GM12878 (cell line): Measurements from ENCODE around the gene ACACB. TPM values are rescaled to one million over a fixed set of nuclear protein-coding genes. Genes with fewer than 3 reads are reported as not detected.

Source experiments
- ATAC-seq: fragments of 200-7000 bp; cut with Tn5 transposase; 3 replicates; pipeline ENCODE4 v1.9.1; 2020; ENCODE audit warnings: mild to moderate bottlenecking, moderate library complexity
- BruUV-seq: library from RNA; stranded (reverse); fragments of 400-500 nt; replicated peaks from 2 replicates; lab custom pipeline; 2021; lab: Mats Ljungman, UMichigan
- CTCF ChIA-PET: fragments of 300-600 bp; sonication (Branson Sonifier 250); formaldehyde crosslinking; extraction: SDS; loops from one replicate; lab custom pipeline; 2021; ENCODE audit warnings: inconsistent platforms; lab: Yijun Ruan, JAX
- POLR2A ChIA-PET: fragments of 350-600 bp; formaldehyde crosslinking; extraction: SDS; loops from one replicate; lab custom pipeline; 2021; ENCODE audit warnings: inconsistent platforms; lab: Charles Lee
- RAD21 ChIA-PET: fragments of 300-600 bp; sonication (Branson Sonifier 250); formaldehyde crosslinking; loops from one replicate; lab custom pipeline; 2023; ENCODE audit warnings: antibody characterized with exemption; ENCODE audit not compliant: unreplicated experiment; lab: Charles Lee
- SMC1A ChIA-PET: fragments of 300-600 bp; sonication (Branson Sonifier 250); formaldehyde crosslinking; loops from one replicate; lab custom pipeline; 2023; ENCODE audit not compliant: unreplicated experiment, uncharacterized antibody; lab: Charles Lee
- DNase-seq: peaks from one replicate; pipeline ENCODE4 v3.0.0-alpha.2; 2011; ENCODE audit warnings: low read depth, low spot score
- FAIRE-seq: peaks from 3 replicates; lab custom pipeline; 2011; peaks lifted over from hg19 to GRCh38; lab: Jason Lieb, UNC
- H2AFZ ChIP-seq: 2 replicates; pipeline ENCODE4 v1.6.0; 2011; ENCODE audit warnings: low read depth, low read length, control low read depth; ENCODE audit not compliant: control insufficient read depth
- H3K27ac ChIP-seq: 2 replicates; pipeline ENCODE4 v1.5.1; 2011; ENCODE audit warnings: control low read depth; ENCODE audit not compliant: control insufficient read depth, insufficient read depth
- H3K27me3 ChIP-seq, 2 experiments: replicated peaks in 1 of 2; 2 replicates each; pipeline versions ENCODE4 v1.6.0 to v1.6.1; 2011; ENCODE audit warnings: low read length in 1 of 2; ENCODE audit not compliant: control insufficient read depth in 2 of 2, insufficient read depth in 2 of 2
- H3K36me3 ChIP-seq, 2 experiments: 2 replicates each; pipeline ENCODE4 v1.5.1; 2011; ENCODE audit warnings: low read length in 1 of 2; ENCODE audit not compliant: control insufficient read depth in 2 of 2, insufficient read depth in 2 of 2
- H3K4me1 ChIP-seq: 2 replicates; pipeline ENCODE4 v1.6.1; 2011; ENCODE audit warnings: mild to moderate bottlenecking, low read length, moderate library complexity, mixed read lengths; ENCODE audit not compliant: control insufficient read depth, insufficient read depth
- H3K4me2 ChIP-seq: 2 replicates; pipeline ENCODE4 v1.6.0; 2011; ENCODE audit warnings: control low read depth; ENCODE audit not compliant: control insufficient read depth, insufficient read depth
- H3K4me3 ChIP-seq: fragments of 200-600 bp; sonication (generic); 2 replicates; pipeline ENCODE4 v1.5.1; 2016
- H3K79me2 ChIP-seq: 2 replicates; pipeline ENCODE4 v1.6.0; 2011; ENCODE audit warnings: low read length; ENCODE audit not compliant: control insufficient read depth, insufficient read depth
- H3K9ac ChIP-seq: 2 replicates; pipeline ENCODE4 v1.8.0; 2011; ENCODE audit warnings: low read length, control low read depth, mixed read lengths; ENCODE audit not compliant: control insufficient read depth, insufficient read depth
- H3K9me3 ChIP-seq: replicated peaks from 3 replicates; pipeline ENCODE4 v1.5.1; 2011; ENCODE audit warnings: mild to moderate bottlenecking, low read length; ENCODE audit not compliant: control insufficient read depth, insufficient read depth
- H4K20me1 ChIP-seq: 2 replicates; pipeline ENCODE4 v1.6.0; 2011; ENCODE audit not compliant: control insufficient read depth, insufficient read depth
- CBX5 ChIP-seq: sonication (generic); IDR thresholded peaks from 2 replicates; pipeline ENCODE4 v1.6.1; 2016; ENCODE audit warnings: low read depth, moderate library complexity, mild to moderate bottlenecking, inconsistent platforms
- DPF2 ChIP-seq: fragments of 450-650 bp; IDR thresholded peaks from 2 replicates; pipeline ENCODE4 v1.6.1; 2017; ENCODE audit warnings: mild to moderate bottlenecking
- JUND ChIP-seq: IDR thresholded peaks from 2 replicates; pipeline ENCODE4 v1.6.1; 2012; ENCODE audit warnings: low read depth, mild to moderate bottlenecking, low read length, improper control_type of control experiment, moderate library complexity
- KAT2A ChIP-seq: conservative IDR thresholded peaks from 2 replicates; pipeline ENCODE4 v1.6.1; 2011; ENCODE audit warnings: low read depth, low read length; ENCODE audit not compliant: control insufficient read depth
- LARP7 ChIP-seq: fragments of 450-650 bp; IDR thresholded peaks from 2 replicates; pipeline ENCODE4 v1.6.1; 2017; ENCODE audit warnings: mild to moderate bottlenecking
- MTA2 ChIP-seq: fragments of 450-650 bp; IDR thresholded peaks from 2 replicates; pipeline ENCODE4 v1.6.1; 2016; ENCODE audit warnings: low read depth, mild to moderate bottlenecking, moderate library complexity
- MXI1 ChIP-seq: fragments of 150-350 bp; IDR thresholded peaks from 2 replicates; pipeline ENCODE4 v1.6.1; 2011; ENCODE audit warnings: low read depth, mild to moderate bottlenecking, inconsistent platforms, low read length, improper control_type of control experiment
- PAX8 ChIP-seq: fragments of 450-650 bp; IDR thresholded peaks from 2 replicates; pipeline ENCODE4 v1.6.1; 2017; ENCODE audit warnings: mild to moderate bottlenecking, moderate library complexity
- PML ChIP-seq: IDR thresholded peaks from 2 replicates; pipeline ENCODE4 v1.6.1; 2012; ENCODE audit warnings: low read length, inconsistent platforms
- RCOR1 ChIP-seq: conservative IDR thresholded peaks from 2 replicates; pipeline ENCODE4 v1.6.1; 2012; ENCODE audit warnings: low read depth, low read length, improper control_type of control experiment
- WGBS: methylation state at CpG from one replicate; pipeline ENCODE4 v1.1.6; 2016; ENCODE audit warnings: low lambda C conversion rate; ENCODE audit not compliant: insufficient replicate concordance, insufficient coverage; ENCODE audit errors: missing lambda C conversion rate; 5-methylcytosine and 5-hydroxymethylcytosine counted together
- in situ Hi-C: fragments of 300-500 bp; cut with MboI; formaldehyde crosslinking; loops from 9 replicates; pipeline ENCODE4 v1.14.3; 2018; ENCODE audit warnings: mixed read lengths
- intact Hi-C: fragments of 100-400 bp; cut with micrococcal nuclease; formaldehyde crosslinking; loops from one replicate; pipeline ENCODE4 v1.14.2; 2022; ENCODE audit not compliant: unreplicated experiment
- polyA plus RNA-seq, 11 experiments: library from polyadenylated mRNA; depleted of rRNA in 4 of 11; unstranded in 6 of 11; stranded (reverse) in 5 of 11; fragments of >200 nt; fragmentation: Nextera tagmentation in 4 of 11; fragmentation: Illumina TruSeq in 1 of 11; extraction: Ambion mirVana in 4 of 11; extraction: Trizol in 1 of 11; gene quantifications; 1 replicate in 1 of 11; 2 replicates in 10 of 11; pipeline versions ENCODE4 v1.2.1 to v1.2.3, GENCODE V29; 2011 to 2016; ENCODE audit warnings: inconsistent platforms in 2 of 11, missing spikeins in 2 of 11, low read depth in 1 of 11
- total RNA-seq, 4 experiments: library from RNA; depleted of rRNA in 3 of 4; stranded (reverse); fragments of >200 nt in 3 of 4; fragmentation: Illumina TruSeq in 1 of 4; extraction: Trizol in 1 of 4; gene quantifications; 2 replicates each; pipeline versions ENCODE4 v1.2.1 to v1.2.3, GENCODE V29; 2013 to 2021
- TF ChIP-seq, protein P1 (sequence below): IDR thresholded peaks from 2 replicates; pipeline ENCODE4 v1.6.1; 2012; ENCODE audit warnings: low read depth, low read length, improper control_type of control experiment
- TF ChIP-seq, protein P2 (sequence below): fragments of 450-650 bp; formaldehyde crosslinking; IDR thresholded peaks from 2 replicates; pipeline ENCODE4 v1.4.0; 2022; ENCODE audit warnings: mild to moderate bottlenecking, moderate library complexity
- TF ChIP-seq, protein P3 (sequence below): IDR thresholded peaks from 2 replicates; pipeline ENCODE4 v1.6.1; 2012; ENCODE audit warnings: improper control_type of control experiment, low read depth, low read length; ENCODE audit not compliant: insufficient replicate concordance

ACACB gene
- total and polyA plus RNA-seq, 10 of the 15 experiments (the other 5 are each of a cell fraction or from before 2014, with no cell fraction given) = 0.05 to 1.9 (median 0.38) TPM; not detected in 2

DNA sequence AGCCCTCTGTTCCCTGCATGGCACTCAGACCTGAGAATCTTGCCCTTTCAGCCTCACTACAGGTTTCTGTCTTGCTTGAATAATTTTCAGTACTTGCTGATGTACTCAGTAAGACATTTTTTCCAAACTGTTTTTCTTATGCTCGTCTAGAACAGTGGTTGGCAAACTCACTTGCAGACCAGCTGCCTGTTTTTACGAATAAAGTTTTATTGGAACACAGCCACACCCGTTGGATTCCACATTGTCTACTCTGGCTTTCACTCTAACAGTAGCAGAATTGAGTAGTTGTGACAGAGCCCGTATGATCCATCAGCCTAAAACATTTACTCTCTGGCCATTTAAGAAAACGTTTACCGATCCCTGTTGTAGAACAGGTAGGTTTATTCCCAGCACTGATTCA, 119.9 kb downstream of the ACACB start:
- CTCF ChIA-PET = no interaction called here
- intact Hi-C loops (no loop called here), in situ Hi-C loops (no loop called here)
- POLR2A ChIA-PET = no interaction called here
- H3K9me3 ChIP-seq = no peaks in the 10 kb centered on the region
- 42% methylated on average over 6 of the region's 6 CpGs for WGBS
- TF ChIP-seq CBX5 = no peak
- no peak for TF ChIP-seq PML
- no peak for TF ChIP-seq DPF2
- TF ChIP-seq KAT2A = no peak
- TF ChIP-seq MTA2 = no peak
- no peak for TF ChIP-seq PAX8
- TF ChIP-seq, protein P1, sequence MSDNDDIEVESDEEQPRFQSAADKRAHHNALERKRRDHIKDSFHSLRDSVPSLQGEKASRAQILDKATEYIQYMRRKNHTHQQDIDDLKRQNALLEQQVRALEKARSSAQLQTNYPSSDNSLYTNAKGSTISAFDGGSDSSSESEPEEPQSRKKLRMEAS = no peak
- no peak for TF ChIP-seq MXI1
- TF ChIP-seq, protein P2, sequence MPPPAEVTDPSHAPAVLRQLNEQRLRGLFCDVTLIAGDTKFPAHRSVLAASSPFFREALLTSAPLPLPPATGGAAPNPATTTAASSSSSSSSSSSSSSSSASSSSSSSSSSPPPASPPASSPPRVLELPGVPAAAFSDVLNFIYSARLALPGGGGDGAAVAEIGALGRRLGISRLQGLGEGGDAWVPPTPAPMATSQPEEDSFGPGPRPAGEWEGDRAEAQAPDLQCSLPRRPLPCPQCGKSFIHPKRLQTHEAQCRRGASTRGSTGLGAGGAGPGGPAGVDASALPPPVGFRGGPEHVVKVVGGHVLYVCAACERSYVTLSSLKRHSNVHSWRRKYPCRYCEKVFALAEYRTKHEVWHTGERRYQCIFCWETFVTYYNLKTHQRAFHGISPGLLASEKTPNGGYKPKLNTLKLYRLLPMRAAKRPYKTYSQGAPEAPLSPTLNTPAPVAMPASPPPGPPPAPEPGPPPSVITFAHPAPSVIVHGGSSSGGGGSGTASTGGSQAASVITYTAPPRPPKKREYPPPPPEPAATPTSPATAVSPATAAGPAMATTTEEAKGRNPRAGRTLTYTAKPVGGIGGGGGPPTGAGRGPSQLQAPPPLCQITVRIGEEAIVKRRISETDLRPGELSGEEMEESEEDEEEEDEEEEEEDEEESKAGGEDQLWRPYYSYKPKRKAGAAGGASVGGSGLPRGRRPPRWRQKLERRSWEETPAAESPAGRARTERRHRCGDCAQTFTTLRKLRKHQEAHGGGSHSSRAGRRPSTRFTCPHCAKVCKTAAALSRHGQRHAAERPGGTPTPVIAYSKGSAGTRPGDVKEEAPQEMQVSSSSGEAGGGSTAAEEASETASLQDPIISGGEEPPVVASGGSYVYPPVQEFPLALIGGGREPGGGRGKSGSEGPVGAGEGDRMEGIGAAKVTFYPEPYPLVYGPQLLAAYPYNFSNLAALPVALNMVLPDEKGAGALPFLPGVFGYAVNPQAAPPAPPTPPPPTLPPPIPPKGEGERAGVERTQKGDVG (CRISPR knock-in tag) = no peak
- TF ChIP-seq RCOR1 = no peak
- TF ChIP-seq, protein P3, sequence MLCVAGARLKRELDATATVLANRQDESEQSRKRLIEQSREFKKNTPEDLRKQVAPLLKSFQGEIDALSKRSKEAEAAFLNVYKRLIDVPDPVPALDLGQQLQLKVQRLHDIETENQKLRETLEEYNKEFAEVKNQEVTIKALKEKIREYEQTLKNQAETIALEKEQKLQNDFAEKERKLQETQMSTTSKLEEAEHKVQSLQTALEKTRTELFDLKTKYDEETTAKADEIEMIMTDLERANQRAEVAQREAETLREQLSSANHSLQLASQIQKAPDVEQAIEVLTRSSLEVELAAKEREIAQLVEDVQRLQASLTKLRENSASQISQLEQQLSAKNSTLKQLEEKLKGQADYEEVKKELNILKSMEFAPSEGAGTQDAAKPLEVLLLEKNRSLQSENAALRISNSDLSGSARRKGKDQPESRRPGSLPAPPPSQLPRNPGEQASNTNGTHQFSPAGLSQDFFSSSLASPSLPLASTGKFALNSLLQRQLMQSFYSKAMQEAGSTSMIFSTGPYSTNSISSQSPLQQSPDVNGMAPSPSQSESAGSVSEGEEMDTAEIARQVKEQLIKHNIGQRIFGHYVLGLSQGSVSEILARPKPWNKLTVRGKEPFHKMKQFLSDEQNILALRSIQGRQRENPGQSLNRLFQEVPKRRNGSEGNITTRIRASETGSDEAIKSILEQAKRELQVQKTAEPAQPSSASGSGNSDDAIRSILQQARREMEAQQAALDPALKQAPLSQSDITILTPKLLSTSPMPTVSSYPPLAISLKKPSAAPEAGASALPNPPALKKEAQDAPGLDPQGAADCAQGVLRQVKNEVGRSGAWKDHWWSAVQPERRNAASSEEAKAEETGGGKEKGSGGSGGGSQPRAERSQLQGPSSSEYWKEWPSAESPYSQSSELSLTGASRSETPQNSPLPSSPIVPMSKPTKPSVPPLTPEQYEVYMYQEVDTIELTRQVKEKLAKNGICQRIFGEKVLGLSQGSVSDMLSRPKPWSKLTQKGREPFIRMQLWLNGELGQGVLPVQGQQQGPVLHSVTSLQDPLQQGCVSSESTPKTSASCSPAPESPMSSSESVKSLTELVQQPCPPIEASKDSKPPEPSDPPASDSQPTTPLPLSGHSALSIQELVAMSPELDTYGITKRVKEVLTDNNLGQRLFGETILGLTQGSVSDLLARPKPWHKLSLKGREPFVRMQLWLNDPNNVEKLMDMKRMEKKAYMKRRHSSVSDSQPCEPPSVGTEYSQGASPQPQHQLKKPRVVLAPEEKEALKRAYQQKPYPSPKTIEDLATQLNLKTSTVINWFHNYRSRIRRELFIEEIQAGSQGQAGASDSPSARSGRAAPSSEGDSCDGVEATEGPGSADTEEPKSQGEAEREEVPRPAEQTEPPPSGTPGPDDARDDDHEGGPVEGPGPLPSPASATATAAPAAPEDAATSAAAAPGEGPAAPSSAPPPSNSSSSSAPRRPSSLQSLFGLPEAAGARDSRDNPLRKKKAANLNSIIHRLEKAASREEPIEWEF = no peak
- no peak for TF ChIP-seq JUND
- no peak for TF ChIP-seq LARP7
- H3K4me1 ChIP-seq = no peaks in the 10 kb centered on the region
- no peaks in the 10 kb centered on the region for H4K20me1 ChIP-seq
- DNase-seq (no peak), ATAC-seq (no peak), FAIRE-seq (no peak)
- SMC1A ChIA-PET = no interaction called here
- BruUV-seq = no TSS peak
- H3K36me3 ChIP-seq = no peaks in the 10 kb centered on the region
- no peaks in the 10 kb centered on the region for H3K27me3 ChIP-seq
- no peak overlapping the region for H2AFZ ChIP-seq
- H3K9ac ChIP-seq = no peak overlapping the region
- H3K4me3 ChIP-seq = no peak overlapping the region
- RAD21 ChIA-PET = no interaction called here
- H3K4me2 ChIP-seq = no peak overlapping the region
- no peak overlapping the region for H3K27ac ChIP-seq
- no peaks in the 10 kb centered on the region for H3K79me2 ChIP-seq
